ENCODE measurements around the gene CCT7.
A peak's percentile ranks its signal among the peaks of the same experiment; 100 is the strongest.
"Not testable (repeated sequence)": the region's sequence is repeated elsewhere in the genome, so short reads cannot be mapped to it uniquely, and the experiment has no call there.

CCT7 gene

DNA sequence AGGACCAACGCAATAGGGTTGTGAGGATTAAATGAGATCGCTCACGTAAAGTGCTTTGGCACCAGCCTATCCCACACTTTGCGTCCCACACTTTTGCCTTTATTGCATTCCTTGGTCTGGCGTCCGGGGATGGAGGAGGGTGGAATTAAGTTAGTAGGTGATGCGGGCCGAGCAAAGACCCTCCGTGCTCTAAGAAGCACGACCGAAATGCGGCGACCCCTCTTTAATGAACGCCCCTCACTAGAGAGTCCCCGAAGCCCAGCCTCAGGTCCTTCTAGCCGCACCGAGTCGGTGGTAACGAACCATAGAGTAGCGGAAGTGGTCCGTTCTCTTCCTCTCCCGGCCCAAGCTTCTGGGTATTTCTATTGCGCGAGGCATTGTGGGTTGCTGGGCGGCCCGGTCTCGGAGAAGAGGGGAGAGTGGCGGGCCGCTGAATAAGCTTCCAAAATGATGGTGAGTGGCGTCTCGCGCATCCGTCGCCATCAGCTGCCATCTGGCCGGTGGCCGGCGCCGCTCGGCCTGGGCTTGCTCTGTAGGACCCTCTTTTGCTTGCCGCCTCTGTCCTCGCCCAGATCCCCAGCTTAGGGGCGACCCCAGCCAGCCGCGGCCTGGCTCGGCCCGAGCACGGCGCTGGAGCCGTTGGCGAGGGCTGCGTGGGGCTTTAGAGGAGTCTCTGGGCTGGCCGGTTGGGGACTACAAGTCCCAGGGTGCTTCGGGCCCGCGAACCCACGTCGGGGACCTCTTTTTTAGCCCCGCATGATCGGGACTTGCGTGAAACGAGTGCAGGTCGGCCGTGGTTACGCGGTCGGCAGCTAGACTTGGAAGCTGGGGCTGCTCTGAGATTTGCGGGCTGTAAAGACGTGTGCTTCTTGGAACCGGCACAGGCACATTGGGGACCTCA, at the start of gene CCT7:
Gene CCT7, plus strand, starts transcription at position 377 of the 901 bp plus-strand sequence. Its CDS starts 71 bp downstream, at position 448.
- peak; percentile 95 to 97 for DNase-seq

DNA sequence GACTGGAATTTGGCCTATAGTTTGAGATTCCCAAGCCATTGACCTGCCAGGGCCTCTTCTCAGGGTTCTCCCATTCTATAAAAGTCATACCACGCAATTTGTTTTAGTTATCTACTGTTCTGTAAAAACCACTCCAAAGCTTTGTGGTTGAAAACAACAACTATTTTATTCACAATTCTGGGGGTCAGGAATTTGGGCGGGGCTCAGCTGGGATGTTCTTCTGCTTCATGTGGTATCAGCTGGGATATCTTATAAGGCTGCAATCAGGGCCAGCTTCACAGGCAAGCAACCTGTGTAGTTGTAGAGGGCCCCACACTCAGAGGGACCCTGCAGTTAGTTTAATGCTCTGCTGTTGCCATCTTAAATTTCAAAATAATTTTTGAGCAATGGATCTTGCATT, 48.1 kb upstream of the CCT7 start:
- no peak for DNase-seq

DNA sequence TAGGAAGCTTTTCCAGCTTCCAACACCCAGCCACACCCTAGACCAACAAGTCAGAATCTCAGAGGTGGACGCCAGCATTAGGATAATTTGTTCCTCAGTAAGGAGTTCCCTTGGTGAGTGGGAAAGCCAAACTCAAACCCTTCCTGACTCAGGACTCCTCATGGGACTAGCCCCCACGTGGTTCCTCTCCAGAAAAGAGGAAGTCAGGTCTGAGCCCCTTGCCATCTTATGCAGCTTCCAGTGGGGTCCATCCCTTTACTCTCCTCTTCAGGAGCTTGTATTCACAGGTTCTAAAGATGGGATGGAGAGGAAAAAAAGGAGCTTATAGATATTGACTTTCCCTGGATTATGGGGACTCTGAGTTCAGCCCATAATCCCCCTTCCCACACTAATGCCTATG, 46.6 kb upstream of the CCT7 start:
- DNase-seq = no peak

GRCh38 chr2:73197579-73197978, 36.5 kb upstream of the CCT7 start:
- no peak for DNase-seq

- not testable (repeated sequence) for DNase-seq
Measured at GRCh38 chr2:73200281-73200680, 33.8 kb upstream of the CCT7 start.

GRCh38 chr2:73202156-73203054, 31.7 kb upstream of the CCT7 start, which contains the start of gene NOTO:
Gene NOTO, plus strand, starts transcription at chr2:73202574. Its CDS starts 93 bp downstream, at chr2:73202667.
- no peak for DNase-seq

GRCh38 chr2:73203055-73203681, 30.9 kb upstream of the CCT7 start:
- DNase-seq = no peak

DNA sequence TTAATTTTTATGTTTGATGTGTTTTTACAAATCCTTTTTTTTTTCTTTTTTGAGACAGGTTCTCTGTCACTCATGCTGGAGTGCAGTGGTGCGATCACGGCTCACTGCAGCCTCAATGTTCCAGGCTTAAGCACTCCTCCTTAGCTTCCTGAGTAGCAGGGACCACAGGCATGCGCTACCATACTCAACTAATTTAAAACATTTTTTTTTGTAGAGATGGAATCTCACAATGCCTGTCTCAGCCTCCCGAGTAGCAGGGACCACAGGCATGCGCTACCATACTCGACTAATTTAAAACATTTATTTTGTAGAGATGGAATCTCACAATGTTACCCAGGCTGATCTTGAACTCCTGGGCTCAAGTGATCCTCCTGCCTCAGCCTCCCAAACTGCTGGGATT, 28.5 kb upstream of the CCT7 start:
- no peak for DNase-seq

- DNase-seq = no peak
Measured at GRCh38 chr2:73208258-73208657, 25.9 kb upstream of the CCT7 start.

GRCh38 chr2:73210019-73210418, 24.1 kb upstream of the CCT7 start:
- no peak for DNase-seq

- no peak for DNase-seq
Measured at GRCh38 chr2:73210696-73211095, 23.4 kb upstream of the CCT7 start.

GRCh38 chr2:73212098-73212447, 22.0 kb upstream of the CCT7 start:
- no peak for DNase-seq

DNA sequence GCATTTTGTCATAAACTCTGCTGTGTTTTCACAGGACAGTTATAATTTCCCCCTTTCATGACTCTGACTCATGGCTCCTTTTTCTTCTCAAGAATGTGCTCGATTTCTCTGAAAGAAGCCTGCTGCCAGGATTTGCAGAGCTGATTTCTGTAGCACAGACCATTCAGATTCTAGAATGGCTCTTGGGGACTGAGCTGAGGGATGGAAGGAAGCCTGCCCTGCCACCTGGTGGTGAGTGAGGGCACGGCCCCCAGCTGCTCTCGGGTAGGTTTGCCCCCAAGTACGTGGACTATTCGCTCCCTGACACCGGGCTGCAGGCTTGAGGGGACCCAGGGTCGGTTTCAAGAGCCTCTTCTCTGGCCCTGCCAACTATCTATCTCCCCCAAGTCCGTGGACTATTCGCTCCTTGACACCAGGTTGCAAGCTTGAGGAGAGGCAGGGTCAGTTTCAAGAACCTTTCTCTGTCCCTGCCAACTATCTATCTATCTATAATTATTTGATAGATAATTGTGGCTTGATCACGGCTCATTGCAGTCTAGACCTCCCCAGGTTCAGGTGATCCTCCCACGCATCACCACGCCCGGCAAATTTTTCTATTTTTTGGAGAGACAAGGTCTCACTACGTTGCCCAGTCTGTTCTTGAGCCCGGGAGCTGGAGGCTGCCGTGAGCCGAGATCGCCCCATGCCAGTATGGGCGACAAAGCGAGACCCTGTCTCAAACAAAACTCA, 21.5 kb upstream of the CCT7 start:
- peak; percentile 75 to 78 for DNase-seq

- DNase-seq = peak; percentile 70 to 84
Measured at GRCh38 chr2:73214120-73215035, 19.7 kb upstream of the CCT7 start, which contains the start of gene SMYD5. Gene SMYD5, plus strand, starts transcription at chr2:73214245. Its CDS starts 22 bp downstream, at chr2:73214267.

GRCh38 chr2:73215254-73215653, 18.9 kb upstream of the CCT7 start:
- no peak for DNase-seq

DNA sequence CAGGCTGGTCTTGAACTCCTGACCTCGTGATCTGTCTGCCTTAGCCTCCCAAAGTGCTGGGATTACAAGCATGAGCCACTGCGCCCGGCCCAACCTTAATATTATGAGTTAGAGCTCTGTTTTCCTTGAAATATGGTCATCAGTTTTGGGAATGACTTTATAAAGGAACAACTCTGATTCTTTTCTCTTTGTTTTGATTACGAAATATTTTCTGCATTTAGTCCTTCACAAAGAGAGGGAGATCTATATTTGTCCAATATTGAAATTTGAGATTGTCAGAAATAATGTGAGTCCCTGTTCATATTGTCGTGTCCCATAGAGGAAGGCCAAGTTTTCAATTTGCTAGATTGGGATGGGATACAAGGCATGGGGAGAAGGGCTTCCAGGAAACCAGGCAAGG, 16.9 kb upstream of the CCT7 start:
- DNase-seq = no peak

DNA sequence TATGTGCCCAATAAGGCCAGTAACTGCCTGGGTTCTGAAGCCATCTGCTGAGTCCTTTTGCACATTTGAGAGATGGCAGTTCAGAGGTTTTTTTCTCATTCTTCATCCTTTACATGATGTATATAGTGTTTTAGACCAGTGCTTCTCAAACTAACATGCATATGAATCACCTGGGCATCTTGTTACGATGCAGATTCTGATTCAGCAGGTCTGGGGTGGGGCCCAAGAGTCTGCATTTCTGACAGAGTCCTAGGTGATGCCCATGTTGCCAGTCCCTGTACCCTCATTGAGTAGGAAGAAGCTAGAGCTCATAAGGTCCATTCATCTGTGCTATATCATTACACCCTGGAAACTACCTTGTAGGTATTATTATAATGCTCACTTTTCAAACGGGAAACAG, 16.3 kb upstream of the CCT7 start:
- no peak for DNase-seq

DNA sequence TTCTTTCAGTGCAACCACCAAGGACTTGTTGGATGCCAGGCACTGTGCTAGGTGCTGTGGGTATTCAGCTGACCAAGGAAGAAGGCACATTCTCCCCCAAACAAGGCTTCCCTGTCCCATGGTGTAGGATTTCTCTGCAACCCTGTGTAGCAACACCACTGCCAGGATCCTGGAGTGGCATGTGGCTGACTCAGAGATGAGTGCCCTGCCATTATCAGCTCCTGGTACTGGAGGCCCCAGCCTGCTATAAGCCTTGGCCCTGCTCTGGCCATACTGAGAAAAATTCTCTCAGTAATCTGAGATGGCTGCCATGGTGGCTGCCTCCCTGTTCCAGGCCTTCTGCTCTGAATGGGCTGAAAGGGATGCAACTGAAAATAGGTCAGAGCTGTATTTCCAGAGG, 15.8 kb upstream of the CCT7 start:
- DNase-seq = no peak

GRCh38 chr2:73223821-73224220, 10.3 kb upstream of the CCT7 start:
- DNase-seq = no peak

GRCh38 chr2:73225513-73226360, 8.4 kb upstream of the CCT7 start:
- no peak for DNase-seq
